Liver (tissue), 9 donors: ENCODE measurements around the gene ELAVL2. TPM values are rescaled to one million over a fixed set of nuclear protein-coding genes. Genes with fewer than 3 reads are reported as not detected.

Source experiments
- DNase-seq: peaks from one replicate; pipeline ENCODE4 v3.0.0-alpha.2; 2017; ENCODE audit warnings: low spot score
- H3K27ac ChIP-seq, 2 donors: one replicate each; pipeline ENCODE4 v1.7.0; 2013; ENCODE audit warnings: inconsistent platforms in 2 of 2, low read length in 2 of 2, control low read depth in 1 of 2, low read depth in 1 of 2, mild to moderate bottlenecking in 1 of 2
- H3K27me3 ChIP-seq, 4 donors: one replicate each; pipeline versions ENCODE4 v1.6.1 to v1.7.0; 2013; ENCODE audit warnings: low read length in 3 of 4, inconsistent platforms in 1 of 4, mild to moderate bottlenecking in 1 of 4, moderate library complexity in 1 of 4; ENCODE audit not compliant: control insufficient read depth in 4 of 4, insufficient read depth in 4 of 4
- H3K36me3 ChIP-seq, 4 donors: one replicate each; pipeline versions ENCODE4 v1.6.1 to v1.7.0; 2013; ENCODE audit warnings: low read length in 3 of 4, mild to moderate bottlenecking in 3 of 4, low read depth in 1 of 4, moderate library complexity in 1 of 4; ENCODE audit not compliant: control insufficient read depth in 4 of 4, insufficient read depth in 3 of 4
- H3K4me1 ChIP-seq, 4 donors: one replicate each; pipeline versions ENCODE4 v1.6.1 to v1.7.0; 2013; ENCODE audit warnings: low read length in 3 of 4, mild to moderate bottlenecking in 3 of 4, moderate library complexity in 1 of 4; ENCODE audit not compliant: control insufficient read depth in 4 of 4, insufficient read depth in 4 of 4
- H3K4me3 ChIP-seq, 3 donors: one replicate each; pipeline versions ENCODE4 v1.6.1 to v1.7.0; 2013; ENCODE audit warnings: low read length in 3 of 3, control low read depth in 1 of 3, low read depth in 1 of 3, mild to moderate bottlenecking in 1 of 3
- H3K9ac ChIP-seq, 2 donors: one replicate each; pipeline ENCODE4 v1.7.0; 2013; ENCODE audit warnings: low read length in 2 of 2, mild to moderate bottlenecking in 2 of 2, moderate library complexity in 2 of 2, control low read depth in 1 of 2, low read depth in 1 of 2
- H3K9me3 ChIP-seq, 4 donors: one replicate each; pipeline versions ENCODE4 v1.6.1 to v1.7.0; 2013; ENCODE audit warnings: low read length in 3 of 4; ENCODE audit not compliant: control insufficient read depth in 4 of 4
- EGR1 ChIP-seq, 2 donors: IDR thresholded peaks; 2 replicates each; pipeline ENCODE4 v1.6.1; 2016 to 2018; ENCODE audit warnings: antibody characterized with exemption in 2 of 2, low read depth in 2 of 2
- FOXA2 ChIP-seq: IDR thresholded peaks from 2 replicates; pipeline ENCODE4 v1.6.1; 2016; ENCODE audit warnings: antibody characterized with exemption
- GABPA ChIP-seq, 2 donors: IDR thresholded peaks in 1 of 2; conservative IDR thresholded peaks in 1 of 2; 2 replicates each; pipeline ENCODE4 v1.6.1; 2016; ENCODE audit warnings: antibody characterized with exemption in 2 of 2, mild to moderate bottlenecking in 1 of 2, moderate library complexity in 1 of 2
- HNF4A ChIP-seq, 2 donors: conservative IDR thresholded peaks; 2 replicates each; pipeline ENCODE4 v1.6.1; 2016; ENCODE audit warnings: antibody characterized with exemption in 2 of 2, mild to moderate bottlenecking in 2 of 2
- HNF4G ChIP-seq: IDR thresholded peaks from 2 replicates; pipeline ENCODE4 v1.6.1; 2016; ENCODE audit warnings: antibody characterized with exemption
- JUND ChIP-seq, 2 donors: IDR thresholded peaks; 2 replicates each; pipeline ENCODE4 v1.6.1; 2016; ENCODE audit warnings: antibody characterized with exemption in 2 of 2
- NR2F2 ChIP-seq: IDR thresholded peaks from 2 replicates; pipeline ENCODE4 v1.6.1; 2016; ENCODE audit warnings: antibody characterized with exemption
- RXRA ChIP-seq, 2 donors: IDR thresholded peaks; 2 replicates each; pipeline ENCODE4 v1.6.1; 2017 to 2018; ENCODE audit warnings: antibody characterized with exemption in 2 of 2, mild to moderate bottlenecking in 1 of 2
- SP1 ChIP-seq: IDR thresholded peaks from 2 replicates; pipeline ENCODE4 v1.6.1; 2018; ENCODE audit warnings: antibody characterized with exemption, mild to moderate bottlenecking
- TAF1 ChIP-seq: conservative IDR thresholded peaks from 2 replicates; pipeline ENCODE4 v1.6.1; 2016; ENCODE audit warnings: antibody characterized with exemption, mild to moderate bottlenecking
- YY1 ChIP-seq: IDR thresholded peaks from 2 replicates; pipeline ENCODE4 v1.6.1; 2016; ENCODE audit warnings: antibody characterized with exemption, mild to moderate bottlenecking
- WGBS: extraction: QIAGEN DNeasy Blood & Tissue Kit; methylation state at CpG from one replicate; pipeline ENCODE4 v1.1.7; 2013; 5-methylcytosine and 5-hydroxymethylcytosine counted together
- polyA plus RNA-seq, 2 donors: library from polyadenylated mRNA; stranded (reverse) in 1 of 2; unstranded in 1 of 2; fragments of 200-250 nt in 1 of 2; fragments of >200 nt in 1 of 2; fragmentation: Nextera tagmentation in 1 of 2; extraction: Ambion mirVana in 1 of 2; gene quantifications; one replicate each; pipeline versions ENCODE4 v1.2.1 to v1.2.3, GENCODE V29; 2013 to 2015
- total RNA-seq, 2 donors: library from RNA; depleted of rRNA; stranded (reverse); fragments of >200 nt; gene quantifications; one replicate each; pipeline ENCODE4 v1.2.3, GENCODE V29; 2014
- TF ChIP-seq, protein P1 (sequence below): IDR thresholded peaks from 2 replicates; pipeline ENCODE4 v1.6.1; 2016; ENCODE audit warnings: antibody characterized with exemption
- TF ChIP-seq, protein P2 (sequence below): IDR thresholded peaks from 2 replicates; pipeline ENCODE4 v1.6.1; 2016; ENCODE audit warnings: antibody characterized with exemption
- TF ChIP-seq, protein P3 (sequence below): IDR thresholded peaks from 2 replicates; pipeline ENCODE4 v1.6.1; 2016; ENCODE audit warnings: antibody characterized with exemption, mild to moderate bottlenecking
- TF ChIP-seq, protein P4 (sequence below): fragments of 150-350 bp; IDR thresholded peaks from 2 replicates; pipeline ENCODE4 v1.5.1; 2017; ENCODE audit warnings: improper control_type of control experiment, low read depth, low read length; ENCODE audit not compliant: missing input control
- donor health status: healthy.
- donor health status: healthy.
- donor health status: healthy.
- donor health status: healthy.
- donor health status: healthy.

ELAVL2 gene
- total and polyA plus RNA-seq, 4 donors: 0.19 TPM; not detected in 3

DNA sequence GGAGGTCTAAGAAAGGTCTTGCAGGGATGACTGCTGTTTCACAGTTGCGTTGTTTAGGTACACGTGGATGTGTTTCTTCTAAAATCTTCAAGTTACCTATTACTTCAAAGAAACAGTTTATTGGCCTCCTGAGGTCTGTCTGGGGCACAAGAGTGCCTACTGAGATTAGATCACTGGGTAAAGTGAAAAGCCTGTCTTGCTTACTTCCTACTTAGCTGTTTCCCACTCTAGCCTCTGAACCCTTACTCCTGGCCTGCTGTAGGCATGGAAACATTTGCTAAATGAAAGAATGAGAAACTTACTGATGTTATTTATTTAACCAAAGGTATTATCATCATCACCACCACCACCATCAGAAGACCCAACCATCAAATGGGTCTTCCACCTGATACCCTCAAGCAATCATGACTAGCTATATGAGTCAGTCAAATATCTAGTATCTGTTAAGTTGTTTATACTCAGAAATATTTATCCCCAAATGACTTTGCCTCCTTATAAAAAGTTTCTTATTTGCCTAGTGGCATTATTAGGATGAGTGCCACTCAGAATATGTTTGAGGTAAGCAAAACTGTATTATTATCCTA is 92.5 kb downstream of the ELAVL2 start:
- H3K4me1 ChIP-seq: no peaks in the 10 kb centered on the region
- H3K4me3 ChIP-seq: no peak overlapping the region
- 71% methylated on average over 2 of the region's 2 CpGs for WGBS
- no peak for DNase-seq
- no peaks in the 10 kb centered on the region for H3K27me3 ChIP-seq
- no peak overlapping the region for H3K9ac ChIP-seq
- H3K27ac ChIP-seq: no peak overlapping the region
- TF ChIP-seq GABPA (IDR thresholded peaks at IDR 0.05 in 1 of 2, conservative IDR thresholded peaks at IDR 0.05 in 1 of 2) (no peak), EGR1 (IDR thresholded peaks at IDR 0.05; ENCODE audit: low read depth in 2 of 2) (no peak), HNF4G (no peak), NR2F2 (no peak), HNF4A (conservative IDR thresholded peaks at IDR 0.05) (no peak), SP1 (no peak), JUND (IDR thresholded peaks at IDR 0.05) (no peak), RXRA (IDR thresholded peaks at IDR 0.05) (no peak)
- TF ChIP-seq, protein P1, sequence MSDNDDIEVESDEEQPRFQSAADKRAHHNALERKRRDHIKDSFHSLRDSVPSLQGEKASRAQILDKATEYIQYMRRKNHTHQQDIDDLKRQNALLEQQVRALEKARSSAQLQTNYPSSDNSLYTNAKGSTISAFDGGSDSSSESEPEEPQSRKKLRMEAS: no peak
- H3K9me3 ChIP-seq: no peaks in the 10 kb centered on the region
- no peaks in the 10 kb centered on the region for H3K36me3 ChIP-seq

DNA sequence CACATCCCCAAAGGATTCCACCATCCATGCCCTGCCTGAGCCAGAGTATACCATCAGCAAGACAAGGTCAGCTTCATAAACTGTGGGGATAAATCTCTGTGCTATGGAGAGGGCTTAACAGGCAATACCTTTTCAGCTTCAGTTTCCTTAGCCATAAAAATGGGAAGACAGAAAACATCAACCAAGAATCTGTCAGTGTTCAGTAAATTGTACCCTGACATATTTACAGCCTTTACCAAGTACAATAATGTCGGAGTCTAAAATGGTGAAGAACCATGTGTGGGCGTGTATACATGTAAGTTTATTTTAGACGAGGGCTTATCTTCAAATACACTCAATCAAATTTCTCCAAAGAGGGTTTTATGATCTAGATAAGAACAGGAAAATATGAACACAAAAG is 94.7 kb downstream of the ELAVL2 start:
- Histone ChIP-seq H3K4me1 (no peaks in the 10 kb centered on the region), H3K36me3 (no peaks in the 10 kb centered on the region), H3K4me3 (no peak overlapping the region), H3K27ac (no peak overlapping the region), H3K27me3 (no peaks in the 10 kb centered on the region), H3K9me3 (no peaks in the 10 kb centered on the region), H3K9ac (no peak overlapping the region)
- WGBS: 56% methylated on average over 3 of the region's 3 CpGs
- TF ChIP-seq FOXA2 (no peak), YY1 (no peak), JUND (IDR thresholded peaks at IDR 0.05) (no peak), GABPA (IDR thresholded peaks at IDR 0.05 in 1 of 2, conservative IDR thresholded peaks at IDR 0.05 in 1 of 2) (no peak)
- TF ChIP-seq, protein P2, sequence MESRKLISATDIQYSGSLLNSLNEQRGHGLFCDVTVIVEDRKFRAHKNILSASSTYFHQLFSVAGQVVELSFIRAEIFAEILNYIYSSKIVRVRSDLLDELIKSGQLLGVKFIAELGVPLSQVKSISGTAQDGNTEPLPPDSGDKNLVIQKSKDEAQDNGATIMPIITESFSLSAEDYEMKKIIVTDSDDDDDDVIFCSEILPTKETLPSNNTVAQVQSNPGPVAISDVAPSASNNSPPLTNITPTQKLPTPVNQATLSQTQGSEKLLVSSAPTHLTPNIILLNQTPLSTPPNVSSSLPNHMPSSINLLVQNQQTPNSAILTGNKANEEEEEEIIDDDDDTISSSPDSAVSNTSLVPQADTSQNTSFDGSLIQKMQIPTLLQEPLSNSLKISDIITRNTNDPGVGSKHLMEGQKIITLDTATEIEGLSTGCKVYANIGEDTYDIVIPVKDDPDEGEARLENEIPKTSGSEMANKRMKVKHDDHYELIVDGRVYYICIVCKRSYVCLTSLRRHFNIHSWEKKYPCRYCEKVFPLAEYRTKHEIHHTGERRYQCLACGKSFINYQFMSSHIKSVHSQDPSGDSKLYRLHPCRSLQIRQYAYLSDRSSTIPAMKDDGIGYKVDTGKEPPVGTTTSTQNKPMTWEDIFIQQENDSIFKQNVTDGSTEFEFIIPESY: no peak
- TF ChIP-seq, protein P3, sequence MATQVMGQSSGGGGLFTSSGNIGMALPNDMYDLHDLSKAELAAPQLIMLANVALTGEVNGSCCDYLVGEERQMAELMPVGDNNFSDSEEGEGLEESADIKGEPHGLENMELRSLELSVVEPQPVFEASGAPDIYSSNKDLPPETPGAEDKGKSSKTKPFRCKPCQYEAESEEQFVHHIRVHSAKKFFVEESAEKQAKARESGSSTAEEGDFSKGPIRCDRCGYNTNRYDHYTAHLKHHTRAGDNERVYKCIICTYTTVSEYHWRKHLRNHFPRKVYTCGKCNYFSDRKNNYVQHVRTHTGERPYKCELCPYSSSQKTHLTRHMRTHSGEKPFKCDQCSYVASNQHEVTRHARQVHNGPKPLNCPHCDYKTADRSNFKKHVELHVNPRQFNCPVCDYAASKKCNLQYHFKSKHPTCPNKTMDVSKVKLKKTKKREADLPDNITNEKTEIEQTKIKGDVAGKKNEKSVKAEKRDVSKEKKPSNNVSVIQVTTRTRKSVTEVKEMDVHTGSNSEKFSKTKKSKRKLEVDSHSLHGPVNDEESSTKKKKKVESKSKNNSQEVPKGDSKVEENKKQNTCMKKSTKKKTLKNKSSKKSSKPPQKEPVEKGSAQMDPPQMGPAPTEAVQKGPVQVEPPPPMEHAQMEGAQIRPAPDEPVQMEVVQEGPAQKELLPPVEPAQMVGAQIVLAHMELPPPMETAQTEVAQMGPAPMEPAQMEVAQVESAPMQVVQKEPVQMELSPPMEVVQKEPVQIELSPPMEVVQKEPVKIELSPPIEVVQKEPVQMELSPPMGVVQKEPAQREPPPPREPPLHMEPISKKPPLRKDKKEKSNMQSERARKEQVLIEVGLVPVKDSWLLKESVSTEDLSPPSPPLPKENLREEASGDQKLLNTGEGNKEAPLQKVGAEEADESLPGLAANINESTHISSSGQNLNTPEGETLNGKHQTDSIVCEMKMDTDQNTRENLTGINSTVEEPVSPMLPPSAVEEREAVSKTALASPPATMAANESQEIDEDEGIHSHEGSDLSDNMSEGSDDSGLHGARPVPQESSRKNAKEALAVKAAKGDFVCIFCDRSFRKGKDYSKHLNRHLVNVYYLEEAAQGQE: no peak
- no peak for DNase-seq

DNA sequence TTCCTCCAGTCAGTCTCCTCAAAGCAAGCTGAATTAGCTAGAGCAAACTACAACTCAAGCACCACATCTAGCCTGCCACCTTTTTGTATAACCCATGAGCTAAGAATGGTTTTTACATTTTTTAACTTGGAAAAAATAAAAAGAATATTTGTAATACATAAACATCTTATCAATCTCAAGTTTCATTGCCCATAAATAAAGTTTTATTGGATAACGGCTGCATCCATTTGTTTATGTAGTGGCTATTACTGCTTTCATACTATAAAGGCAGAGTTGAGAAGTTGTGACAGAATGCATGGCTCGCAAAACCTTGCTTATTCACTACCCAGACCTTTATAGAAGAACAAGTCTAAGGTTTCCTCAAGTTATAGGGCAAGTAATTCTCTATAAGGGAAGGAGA is 95.7 kb downstream of the ELAVL2 start:
- H3K9me3 ChIP-seq: no peaks in the 10 kb centered on the region
- H3K9ac ChIP-seq: no peak overlapping the region
- 74% methylated on average over 2 of the region's 2 CpGs for WGBS
- H3K27me3 ChIP-seq: no peaks in the 10 kb centered on the region
- H3K4me1 ChIP-seq: no peaks in the 10 kb centered on the region
- H3K36me3 ChIP-seq: no peaks in the 10 kb centered on the region
- no peak overlapping the region for H3K27ac ChIP-seq
- no peak for DNase-seq
- no peak overlapping the region for H3K4me3 ChIP-seq
- TF ChIP-seq JUND (IDR thresholded peaks at IDR 0.05): no peak
- TF ChIP-seq, protein P4, sequence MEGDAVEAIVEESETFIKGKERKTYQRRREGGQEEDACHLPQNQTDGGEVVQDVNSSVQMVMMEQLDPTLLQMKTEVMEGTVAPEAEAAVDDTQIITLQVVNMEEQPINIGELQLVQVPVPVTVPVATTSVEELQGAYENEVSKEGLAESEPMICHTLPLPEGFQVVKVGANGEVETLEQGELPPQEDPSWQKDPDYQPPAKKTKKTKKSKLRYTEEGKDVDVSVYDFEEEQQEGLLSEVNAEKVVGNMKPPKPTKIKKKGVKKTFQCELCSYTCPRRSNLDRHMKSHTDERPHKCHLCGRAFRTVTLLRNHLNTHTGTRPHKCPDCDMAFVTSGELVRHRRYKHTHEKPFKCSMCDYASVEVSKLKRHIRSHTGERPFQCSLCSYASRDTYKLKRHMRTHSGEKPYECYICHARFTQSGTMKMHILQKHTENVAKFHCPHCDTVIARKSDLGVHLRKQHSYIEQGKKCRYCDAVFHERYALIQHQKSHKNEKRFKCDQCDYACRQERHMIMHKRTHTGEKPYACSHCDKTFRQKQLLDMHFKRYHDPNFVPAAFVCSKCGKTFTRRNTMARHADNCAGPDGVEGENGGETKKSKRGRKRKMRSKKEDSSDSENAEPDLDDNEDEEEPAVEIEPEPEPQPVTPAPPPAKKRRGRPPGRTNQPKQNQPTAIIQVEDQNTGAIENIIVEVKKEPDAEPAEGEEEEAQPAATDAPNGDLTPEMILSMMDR: no peak
- TF ChIP-seq TAF1: no peak
- no peak for TF ChIP-seq FOXA2
- TF ChIP-seq HNF4G: no peak
- no peak for TF ChIP-seq NR2F2
- TF ChIP-seq EGR1 (IDR thresholded peaks at IDR 0.05; ENCODE audit: low read depth in 2 of 2): no peak
- TF ChIP-seq, protein P3: no peak
